Neural progenitor cell (in vitro differentiated cells): ENCODE results near the gene ADCY1. TPM values are rescaled to one million over a fixed set of nuclear protein-coding genes. Genes with fewer than 3 reads are reported as not detected.

Experiments used
- DNase-seq: peaks from one replicate; pipeline ENCODE4 v3.0.0-alpha.2; 2016; ENCODE audit warnings: low spot score
- H2AFZ ChIP-seq: fragments of 200-600 bp; sonication (generic); replicated peaks from 2 replicates; pipeline ENCODE4 v1.6.1; 2016; ENCODE audit warnings: antibody characterized with exemption
- H3F3A ChIP-seq: fragments of 200-600 bp; sonication (generic); 2 replicates; pipeline ENCODE4 v1.6.1; 2016; ENCODE audit warnings: antibody characterized with exemption, low read depth
- H3K27ac ChIP-seq: fragments of 200-600 bp; sonication (generic); 2 replicates; pipeline ENCODE4 v1.5.1; 2016; ENCODE audit warnings: mild to moderate bottlenecking
- H3K27me3 ChIP-seq: fragments of 200-600 bp; sonication (generic); 2 replicates; pipeline ENCODE4 v1.6.1; 2016; ENCODE audit warnings: mild to moderate bottlenecking, moderate library complexity
- H3K36me3 ChIP-seq: fragments of 200-600 bp; sonication (generic); 2 replicates; pipeline ENCODE4 v1.5.1; 2016
- H3K4me1 ChIP-seq: fragments of 200-600 bp; sonication (generic); 2 replicates; pipeline ENCODE4 v1.6.1; 2016; ENCODE audit warnings: mixed run types
- H3K4me2 ChIP-seq: fragments of 200-600 bp; sonication (generic); 2 replicates; pipeline ENCODE4 v1.6.1; 2016
- H3K4me3 ChIP-seq: fragments of 200-600 bp; sonication (generic); 2 replicates; pipeline ENCODE4 v1.5.1; 2016
- H3K79me2 ChIP-seq: fragments of 200-600 bp; sonication (generic); 2 replicates; pipeline ENCODE4 v1.6.1; 2016; ENCODE audit warnings: low read depth
- H3K9ac ChIP-seq: fragments of 200-600 bp; sonication (generic); 2 replicates; pipeline ENCODE4 v1.6.1; 2016
- H3K9me3 ChIP-seq: fragments of 200-600 bp; sonication (generic); 2 replicates; pipeline ENCODE4 v1.5.1; 2016; ENCODE audit warnings: low read depth
- H4K20me1 ChIP-seq: fragments of 200-600 bp; sonication (generic); 2 replicates; pipeline ENCODE4 v1.6.1; 2016; ENCODE audit warnings: low read depth
- H3K27ac Mint-ChIP-seq: 3 replicates; pipeline ENCODE4 v1.8.0; 2021; ENCODE audit warnings: mixed read lengths
- H3K27me3 Mint-ChIP-seq: 2 replicates; pipeline ENCODE4 v1.8.0; 2022; ENCODE audit warnings: low read depth, mild to moderate bottlenecking, inconsistent platforms, moderate library complexity, mixed read lengths; ENCODE audit not compliant: insufficient read depth
- H3K36me3 Mint-ChIP-seq: 3 replicates; pipeline ENCODE4 v1.8.0; 2021; ENCODE audit warnings: mixed read lengths
- H3K4me1 Mint-ChIP-seq: 3 replicates; pipeline ENCODE4 v1.8.0; 2021; ENCODE audit warnings: mixed read lengths
- H3K4me3 Mint-ChIP-seq: 3 replicates; pipeline ENCODE4 v1.8.0; 2021; ENCODE audit warnings: mild to moderate bottlenecking, moderate library complexity, mixed read lengths
- H3K9me3 Mint-ChIP-seq: 3 replicates; pipeline ENCODE4 v1.8.0; 2020; ENCODE audit warnings: mixed read lengths
- EZH2 ChIP-seq: fragments of 200-600 bp; sonication (generic); IDR thresholded peaks from 2 replicates; pipeline ENCODE4 v1.6.1; 2017; ENCODE audit warnings: antibody characterized with exemption, mild to moderate bottlenecking, moderate library complexity
- EZH2phosphoT487 ChIP-seq: fragments of 200-600 bp; sonication (generic); IDR thresholded peaks from 2 replicates; pipeline ENCODE4 v1.6.1; 2017; ENCODE audit warnings: antibody characterized with exemption
- total RNA-seq: library from RNA; depleted of rRNA; stranded (reverse); fragments of >200 nt; gene quantifications from 2 replicates; pipeline ENCODE4 v1.2.3, GENCODE V29; 2015; ENCODE audit warnings: low replicate concordance
- TF ChIP-seq, protein P1 (sequence below): fragments of 200-600 bp; sonication (generic); IDR thresholded peaks from 2 replicates; pipeline ENCODE4 v1.5.1; 2017; ENCODE audit warnings: antibody characterized with exemption, mild to moderate bottlenecking

The ADCY1 gene
- total RNA-seq, 1 donor from 2014 or later, result 7.4 TPM

GRCh38 chr7:45645141-45645969, 71.2 kb downstream of the ADCY1 start:
- H3K27me3 ChIP-seq, result no peaks in the 10 kb centered on the region
- H2AFZ ChIP-seq, result no peak overlapping the region
- Mint-ChIP-seq H3K4me3 (no peak overlapping the region), H3K27ac (no peak overlapping the region), H3K4me1 (no peaks in the 10 kb centered on the region), H3K36me3 (peaks cover 2% of the 10 kb centered on the region), H3K9me3 (no peaks in the 10 kb centered on the region), H3K27me3 (peaks cover 4% of the 10 kb centered on the region)
- H3K79me2 ChIP-seq, result no peaks in the 10 kb centered on the region
- no peak for DNase-seq
- H3K27ac ChIP-seq, result no peak overlapping the region
- no peak overlapping the region for H3K9ac ChIP-seq
- H3K4me3 ChIP-seq, result no peak overlapping the region
- H3K36me3 ChIP-seq, result no peaks in the 10 kb centered on the region
- no peaks in the 10 kb centered on the region for H4K20me1 ChIP-seq
- TF ChIP-seq EZH2phosphoT487 (no peak), EZH2 (no peak)
- TF ChIP-seq, protein P1, sequence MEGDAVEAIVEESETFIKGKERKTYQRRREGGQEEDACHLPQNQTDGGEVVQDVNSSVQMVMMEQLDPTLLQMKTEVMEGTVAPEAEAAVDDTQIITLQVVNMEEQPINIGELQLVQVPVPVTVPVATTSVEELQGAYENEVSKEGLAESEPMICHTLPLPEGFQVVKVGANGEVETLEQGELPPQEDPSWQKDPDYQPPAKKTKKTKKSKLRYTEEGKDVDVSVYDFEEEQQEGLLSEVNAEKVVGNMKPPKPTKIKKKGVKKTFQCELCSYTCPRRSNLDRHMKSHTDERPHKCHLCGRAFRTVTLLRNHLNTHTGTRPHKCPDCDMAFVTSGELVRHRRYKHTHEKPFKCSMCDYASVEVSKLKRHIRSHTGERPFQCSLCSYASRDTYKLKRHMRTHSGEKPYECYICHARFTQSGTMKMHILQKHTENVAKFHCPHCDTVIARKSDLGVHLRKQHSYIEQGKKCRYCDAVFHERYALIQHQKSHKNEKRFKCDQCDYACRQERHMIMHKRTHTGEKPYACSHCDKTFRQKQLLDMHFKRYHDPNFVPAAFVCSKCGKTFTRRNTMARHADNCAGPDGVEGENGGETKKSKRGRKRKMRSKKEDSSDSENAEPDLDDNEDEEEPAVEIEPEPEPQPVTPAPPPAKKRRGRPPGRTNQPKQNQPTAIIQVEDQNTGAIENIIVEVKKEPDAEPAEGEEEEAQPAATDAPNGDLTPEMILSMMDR, result no peak
- no peaks in the 10 kb centered on the region for H3K9me3 ChIP-seq
- no peak overlapping the region for H3K4me2 ChIP-seq
- no peaks in the 10 kb centered on the region for H3K4me1 ChIP-seq
- H3F3A ChIP-seq, result no peaks in the 10 kb centered on the region

DNA sequence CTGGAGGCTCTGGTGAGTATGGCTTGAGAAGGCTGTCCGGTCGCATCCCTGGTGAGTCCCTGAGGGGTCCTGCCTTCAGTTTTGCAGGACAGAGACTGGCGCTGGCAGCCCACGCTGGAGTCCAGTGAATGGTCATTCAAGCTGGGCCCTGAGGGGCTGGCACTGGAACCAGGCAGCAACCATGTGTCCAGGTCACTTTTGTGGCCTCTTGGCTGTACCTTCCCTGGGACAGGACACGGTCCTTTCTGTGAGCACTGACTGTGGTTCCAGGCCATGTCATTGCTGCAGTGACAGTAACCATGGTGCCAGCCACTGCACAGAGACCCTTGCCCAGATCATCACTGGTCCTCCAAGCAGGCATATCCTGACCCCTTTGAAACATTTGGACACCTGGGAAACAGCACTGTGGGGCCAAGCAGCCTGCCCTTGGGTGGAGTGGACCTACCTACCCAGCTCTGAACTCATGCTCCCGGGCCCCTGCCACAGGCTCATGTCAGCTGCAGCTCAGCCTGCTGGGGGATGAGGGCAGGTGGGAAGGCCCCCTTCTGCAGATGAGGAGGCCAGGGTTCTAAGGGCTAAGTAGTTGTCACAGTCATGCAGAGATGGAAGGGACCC, 72.1 kb downstream of the ADCY1 start:
- H3K27ac Mint-ChIP-seq, result no peak overlapping the region
- H3K27me3 Mint-ChIP-seq, result peaks cover 4% of the 10 kb centered on the region
- no peak for DNase-seq
- Histone ChIP-seq H3K79me2 (no peaks in the 10 kb centered on the region), H3K36me3 (no peaks in the 10 kb centered on the region), H3K9ac (no peak overlapping the region), H3K9me3 (no peaks in the 10 kb centered on the region), H3F3A (no peaks in the 10 kb centered on the region), H3K4me2 (no peak overlapping the region), H3K4me3 (no peak overlapping the region), H3K27ac (no peak overlapping the region), H2AFZ (no peak overlapping the region), H4K20me1 (no peaks in the 10 kb centered on the region), H3K4me1 (no peaks in the 10 kb centered on the region), H3K27me3 (no peaks in the 10 kb centered on the region)
- H3K4me3 Mint-ChIP-seq, result no peak overlapping the region
- TF ChIP-seq, protein P1, result no peak
- no peak for TF ChIP-seq EZH2phosphoT487
- no peak for TF ChIP-seq EZH2
- H3K36me3 Mint-ChIP-seq, result peaks cover 2% of the 10 kb centered on the region
- no peaks in the 10 kb centered on the region for H3K9me3 Mint-ChIP-seq
- no peaks in the 10 kb centered on the region for H3K4me1 Mint-ChIP-seq

DNA sequence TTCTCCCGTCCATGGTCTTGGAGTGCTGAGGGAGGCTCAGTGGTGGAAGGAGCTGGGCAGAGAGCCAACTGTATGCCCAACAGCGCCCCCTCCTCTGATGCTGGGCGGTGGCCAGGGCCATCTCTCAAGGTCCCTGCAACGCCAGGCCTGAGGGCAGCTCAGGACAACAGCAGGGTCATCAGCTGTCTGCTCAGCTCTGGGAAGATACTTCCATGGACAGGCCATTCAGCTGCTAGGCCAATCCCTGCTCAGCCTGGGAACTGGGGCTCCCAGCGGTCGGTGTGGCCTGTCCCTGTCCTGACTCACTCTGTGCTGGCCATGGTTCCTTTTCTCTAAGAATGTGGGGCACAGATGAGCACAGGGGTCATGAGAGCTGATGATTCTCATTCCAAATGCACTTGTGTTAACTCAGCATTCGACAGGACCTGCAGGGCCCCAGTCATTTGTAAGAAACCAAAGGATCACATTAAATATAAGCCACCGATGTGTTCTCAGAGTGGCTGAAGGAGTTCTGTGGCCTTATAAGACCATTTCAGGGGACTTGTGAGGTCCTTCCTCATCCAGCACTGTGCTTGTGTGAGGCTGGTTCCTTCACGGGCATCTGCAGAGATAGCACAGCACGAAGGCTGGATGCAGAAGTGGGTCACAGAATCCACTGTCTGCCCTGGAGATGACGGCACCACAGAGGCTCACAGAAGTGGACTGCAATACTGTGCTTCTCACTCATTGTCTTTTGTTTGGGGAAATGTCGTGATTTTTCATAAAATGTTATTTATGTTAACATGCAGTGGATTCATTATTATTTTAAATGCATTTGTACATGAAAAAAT, 73.0 kb downstream of the ADCY1 start:
- no peaks in the 10 kb centered on the region for H3K9me3 Mint-ChIP-seq
- no peaks in the 10 kb centered on the region for H3K36me3 ChIP-seq

More for the DNA sequence above, 73.0 kb downstream of the ADCY1 start:
- Histone ChIP-seq H3K9ac (no peak overlapping the region), H3K9me3 (no peaks in the 10 kb centered on the region), H3K27ac (no peak overlapping the region), H3F3A (no peaks in the 10 kb centered on the region), H3K79me2 (no peaks in the 10 kb centered on the region), H3K4me2 (no peak overlapping the region), H3K27me3 (no peaks in the 10 kb centered on the region), H3K4me3 (no peak overlapping the region), H2AFZ (no peak overlapping the region), H4K20me1 (no peaks in the 10 kb centered on the region), H3K4me1 (no peaks in the 10 kb centered on the region)
- Mint-ChIP-seq H3K4me3 (no peak overlapping the region), H3K4me1 (no peaks in the 10 kb centered on the region), H3K27ac (no peak overlapping the region), H3K36me3 (peaks cover 4% of the 10 kb centered on the region), H3K27me3 (peaks cover 2% of the 10 kb centered on the region)
- no peak for DNase-seq
- TF ChIP-seq EZH2, result no peak
- TF ChIP-seq, protein P1, result peak; percentile 11
